SK-N-MC (cell line): Measurements from ENCODE around the gene CNPPD1.
A peak's percentile ranks its signal among the peaks of the same experiment; 100 is the strongest.

Source experiments
- DNase-seq: peaks from one replicate; pipeline ENCODE4 v3.0.0-alpha.2; 2011; ENCODE audit warnings: low read depth, low spot score
- H3K27ac ChIP-seq: fragments of 200-600 bp; sonication (generic); 2 replicates; pipeline ENCODE4 v1.5.1; 2016; ENCODE audit warnings: mixed run types
- H3K36me3 ChIP-seq: fragments of 200-600 bp; sonication (generic); 2 replicates; pipeline ENCODE4 v1.6.1; 2017; ENCODE audit warnings: antibody characterized with exemption, low read length, mixed read lengths; ENCODE audit not compliant: insufficient read depth
- H3K4me3 ChIP-seq: fragments of 200-600 bp; sonication (generic); 2 replicates; pipeline ENCODE4 v1.5.1; 2016
- H3K9ac ChIP-seq: fragments of 200-600 bp; sonication (generic); 2 replicates; pipeline ENCODE4 v1.8.0; 2017; ENCODE audit warnings: mixed run types, mixed read lengths; ENCODE audit not compliant: insufficient read length
- H3K9me3 ChIP-seq: fragments of 200-600 bp; sonication (generic); 2 replicates; pipeline ENCODE4 v1.6.1; 2017; ENCODE audit warnings: low read depth, mild to moderate bottlenecking, antibody characterized with exemption, low read length, moderate library complexity, mixed read lengths
- EZH2 ChIP-seq: fragments of 200-600 bp; sonication (generic); IDR thresholded peaks from one replicate; pipeline ENCODE4 v1.6.1; 2017; ENCODE audit warnings: antibody characterized with exemption
- FOXP2 ChIP-seq: optimal IDR thresholded peaks from 2 replicates; pipeline ENCODE3; 2011; ENCODE audit warnings: mild to moderate bottlenecking, moderate library complexity; ENCODE audit not compliant: insufficient read depth; ENCODE audit errors: extremely low read length, control extremely low read depth
- POLR2AphosphoS5 ChIP-seq: IDR thresholded peaks from 2 replicates; pipeline ENCODE4 v1.6.1; 2012; ENCODE audit warnings: mild to moderate bottlenecking, low read depth, low read length, borderline replicate concordance

CNPPD1 gene

DNA sequence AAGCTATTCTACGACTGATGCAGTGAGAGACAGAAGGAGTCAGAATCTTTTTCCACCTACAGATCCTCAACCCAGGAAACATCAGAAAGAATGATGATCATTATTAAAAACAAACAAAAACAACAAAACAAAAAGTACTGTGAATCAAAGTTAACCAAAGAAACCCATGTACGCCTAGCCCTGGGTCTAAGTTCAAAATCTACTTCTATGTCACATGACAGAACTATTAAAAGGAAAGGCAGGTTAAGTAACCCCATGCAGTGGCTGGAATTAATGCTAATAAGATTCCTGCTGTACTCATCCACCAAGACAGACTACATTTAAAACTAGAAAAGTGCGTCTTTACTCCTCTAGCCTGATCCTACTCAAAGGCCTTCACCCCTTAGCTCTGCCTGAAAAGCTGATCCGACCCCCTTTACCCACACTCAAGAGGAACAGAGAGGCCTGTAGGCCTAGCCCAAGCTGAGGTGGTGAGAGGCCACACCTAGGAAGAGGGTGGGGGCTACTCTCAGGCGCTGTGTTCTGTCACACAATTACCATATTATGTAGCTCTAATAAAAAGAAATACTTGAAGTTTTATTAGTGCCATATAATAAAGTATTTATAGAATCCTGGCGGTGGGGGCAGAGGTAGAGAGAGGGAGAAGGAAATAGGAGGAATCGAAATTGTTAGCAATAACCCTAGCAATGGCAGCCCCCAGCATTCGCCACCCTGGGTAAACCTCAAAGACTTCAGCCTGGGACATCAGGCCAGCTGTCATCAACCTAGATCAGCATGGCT, 53.2 kb downstream of the CNPPD1 start:
- TF ChIP-seq POLR2AphosphoS5 (no peak), FOXP2 (no peak), EZH2 (no peak)

DNA sequence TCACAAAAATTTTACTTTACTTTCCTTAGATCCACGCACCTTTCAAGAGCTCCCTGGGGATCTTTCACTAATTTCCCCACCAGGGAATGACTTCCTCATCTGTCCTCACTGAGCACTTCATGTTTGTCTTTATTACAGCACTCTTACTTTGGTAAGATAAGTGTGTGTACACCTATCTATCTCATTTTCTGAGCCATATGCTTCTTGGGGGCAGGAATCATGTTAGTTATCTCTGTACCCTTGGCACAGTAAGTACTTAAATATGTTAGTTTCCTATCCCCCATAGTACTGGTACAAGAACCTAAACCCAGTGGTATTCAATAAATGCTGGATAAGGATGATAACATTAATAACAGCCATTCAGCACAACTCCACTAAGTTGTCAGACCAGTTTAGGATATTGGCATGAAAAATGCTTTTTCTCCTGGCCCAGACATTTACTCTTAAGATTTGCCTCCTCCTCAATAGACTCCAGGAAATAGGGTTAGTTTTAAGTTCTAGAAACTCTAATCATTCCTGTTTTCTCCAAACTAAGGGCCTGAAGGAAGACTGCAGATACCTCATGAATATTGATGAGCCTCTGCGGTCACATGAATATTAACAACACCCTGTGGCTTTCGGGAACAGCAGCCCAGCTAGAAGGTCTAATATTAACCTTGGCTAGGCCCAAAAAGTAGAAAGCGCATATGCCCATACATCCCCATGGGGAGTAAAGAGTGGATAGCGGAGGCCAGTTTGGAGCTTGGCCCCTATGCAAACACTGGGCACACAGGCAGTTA, 54.3 kb downstream of the CNPPD1 start:
- Histone ChIP-seq H3K27ac (peak overlapping the region; percentile 82), H3K9me3 (no peaks in the 10 kb centered on the region), H3K36me3 (no peaks in the 10 kb centered on the region), H3K4me3 (peak overlapping the region; percentile 62), H3K9ac (peak overlapping the region; percentile 16)
- no peak; the same call in 1 of the 2 replicates for TF ChIP-seq POLR2AphosphoS5
- no peak for TF ChIP-seq EZH2
- no peak for TF ChIP-seq FOXP2
- DNase-seq: peak; percentile 94

More for the DNA sequence above, 53.2 kb downstream of the CNPPD1 start:
- DNase-seq: no peak
- Histone ChIP-seq H3K9ac (peak overlapping the region; percentile 13), H3K36me3 (no peaks in the 10 kb centered on the region), H3K27ac (peak overlapping the region; percentile 51; the same call in 1 of the 2 replicates), H3K9me3 (no peaks in the 10 kb centered on the region), H3K4me3 (peak overlapping the region; percentile 62)
